ENCODE measurements around the gene MEGF11.

The MEGF11 gene

GRCh38 chr15:66294157-66294931 lies 40.8 kb upstream of the MEGF11 start (continued):
- TF ChIP-seq ZNF521 (tag by site-specific recombination; IDR thresholded peaks at IDR 0.05) (no peak), ZBTB11 (tag by site-specific recombination; conservative IDR thresholded peaks at IDR 0.05; ENCODE audit: low read depth) (peak; percentile 66), PRDM10 (tag by site-specific recombination; IDR thresholded peaks at IDR 0.05) (peak; percentile 97), ZBTB20 (tag by site-specific recombination; IDR thresholded peaks at IDR 0.05) (peak; percentile 94), ZNF558 (tag by site-specific recombination; IDR thresholded peaks at IDR 0.05) (no peak)

- peak within 1 kb of the TSS; percentile 72 for H3K4me3 ChIP-seq (ENCODE audit: low read depth, low read length)
- H3K9me3 ChIP-seq (ENCODE audit: control insufficient read depth, insufficient read depth, low read depth, low read length) = no peaks in the 10 kb centered on the region
- peaks cover 0 to 9% of the 10 kb centered on the region in 2 experiments; a peak in 2 of 3 replicates for H3K36me3 ChIP-seq (ENCODE audit: control insufficient read depth in 2 of 2, insufficient read depth in 1 of 2, low read length in 2 of 2)
- ChIA-PET CTCF (interaction anchor here (0.7 to 1.4 kb wide), 3 partner anchors 9 to 42 kb away, joined by 3 to 5 read pairs (median 4); no protein-coding TSS in a partner anchor), POLR2A (interaction anchor here (0.5 to 2.0 kb wide), 4 partner anchors 17 to 424 kb away, joined by 3 to 6 read pairs (median 4); partner anchors contain the start of gene RAB11A)
- H3K4me1 ChIP-seq (ENCODE audit: control insufficient read depth, insufficient read depth, low read length) = peaks cover 23% of the 10 kb centered on the region
- peak within 1 kb of the TSS; percentile 99 for H3K27ac ChIP-seq (ENCODE audit: extremely low read depth, low read depth, low read length)
- no peak for TF ChIP-seq ZNF26 (tag by site-specific recombination; IDR thresholded peaks at IDR 0.05)
- TF ChIP-seq ZNF24 (tag by site-specific recombination; IDR thresholded peaks at IDR 0.05) = peak; percentile 67; the same call in 1 of the 2 replicates
- no peak for TF ChIP-seq ZNF837 (tag by site-specific recombination; IDR thresholded peaks at IDR 0.05)
- TF ChIP-seq ZNF266 (tag by site-specific recombination; IDR thresholded peaks at IDR 0.05; ENCODE audit: low read depth) = no peak
- peak; percentile 85 for TF ChIP-seq PBX3 (CRISPR knock-in tag; IDR thresholded peaks at IDR 0.05)
- TF ChIP-seq ZNF623 (tag by site-specific recombination; IDR thresholded peaks at IDR 0.05) = no peak
- TF ChIP-seq ZNF341 (tag by site-specific recombination; IDR thresholded peaks at IDR 0.05; ENCODE audit: low read depth) = peak; percentile 50
- TF ChIP-seq SP3 (tag by site-specific recombination; IDR thresholded peaks at IDR 0.05) = peak; percentile 57; the same call in 1 of the 2 replicates
- peak; percentile 41 for TF ChIP-seq ZNF660 (tag by site-specific recombination; IDR thresholded peaks at IDR 0.05)
- TF ChIP-seq ZNF366 (tag by site-specific recombination; conservative IDR thresholded peaks at IDR 0.05) = no peak
- peak; percentile 88 for TF ChIP-seq GLIS2 (tag by site-specific recombination; IDR thresholded peaks at IDR 0.05)
- TF ChIP-seq SP2 (tag by site-specific recombination; IDR thresholded peaks at IDR 0.05) = peak; percentile 48
- peak; percentile 79 for TF ChIP-seq ZNF501 (tag by site-specific recombination; IDR thresholded peaks at IDR 0.05)
- no peak for TF ChIP-seq ZNF155 (tag by site-specific recombination; IDR thresholded peaks at IDR 0.05)
- no peak for TF ChIP-seq ZNF521 (tag by site-specific recombination; IDR thresholded peaks at IDR 0.05)
- TF ChIP-seq ZBTB8A (tag by site-specific recombination; IDR thresholded peaks at IDR 0.05) = peak; percentile 47; the same call in 1 of the 2 replicates
- TF ChIP-seq, protein P1, sequence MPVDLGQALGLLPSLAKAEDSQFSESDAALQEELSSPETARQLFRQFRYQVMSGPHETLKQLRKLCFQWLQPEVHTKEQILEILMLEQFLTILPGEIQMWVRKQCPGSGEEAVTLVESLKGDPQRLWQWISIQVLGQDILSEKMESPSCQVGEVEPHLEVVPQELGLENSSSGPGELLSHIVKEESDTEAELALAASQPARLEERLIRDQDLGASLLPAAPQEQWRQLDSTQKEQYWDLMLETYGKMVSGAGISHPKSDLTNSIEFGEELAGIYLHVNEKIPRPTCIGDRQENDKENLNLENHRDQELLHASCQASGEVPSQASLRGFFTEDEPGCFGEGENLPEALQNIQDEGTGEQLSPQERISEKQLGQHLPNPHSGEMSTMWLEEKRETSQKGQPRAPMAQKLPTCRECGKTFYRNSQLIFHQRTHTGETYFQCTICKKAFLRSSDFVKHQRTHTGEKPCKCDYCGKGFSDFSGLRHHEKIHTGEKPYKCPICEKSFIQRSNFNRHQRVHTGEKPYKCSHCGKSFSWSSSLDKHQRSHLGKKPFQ (tag by site-specific recombination; IDR thresholded peaks at IDR 0.05) = no peak
- peak; percentile 28; the same call in 1 of the 2 replicates for TF ChIP-seq ZNF596 (tag by site-specific recombination; IDR thresholded peaks at IDR 0.05)
- TF ChIP-seq ZNF677 (tag by site-specific recombination; IDR thresholded peaks at IDR 0.05) = peak; percentile 53; the same call in 1 of the 2 replicates
Observed at GRCh38 chr15:66293419-66294156, 40.0 kb upstream of the MEGF11 start, which contains the start of gene DIS3L. Gene DIS3L, plus strand, starts transcription at chr15:66293568. Its CDS starts 29 bp downstream, at chr15:66293597.
